ENCODE data around the gene DAB2.

GRCh38 chr5:39367711-39368110, 57.1 kb downstream of the DAB2 start:
- no peak for TF ChIP-seq RAD21 (conservative IDR thresholded peaks at IDR 0.05)
- no peak for TF ChIP-seq POLR2AphosphoS5 (IDR thresholded peaks at IDR 0.05)
- TF ChIP-seq MXI1 (conservative IDR thresholded peaks at IDR 0.05; ENCODE audit: poor library complexity, severe bottlenecking) = no peak
- TF ChIP-seq EP300 (conservative IDR thresholded peaks at IDR 0.05; ENCODE audit: poor library complexity, severe bottlenecking) = no peak
- TF ChIP-seq CTCF (IDR thresholded peaks at IDR 0.05; ENCODE audit: poor library complexity, severe bottlenecking) = no peak
- TF ChIP-seq TAF1 (IDR thresholded peaks at IDR 0.05; ENCODE audit: low read depth) = no peak
- no peak for TF ChIP-seq EZH2 (IDR thresholded peaks at IDR 0.05; ENCODE audit: borderline replicate concordance, insufficient read depth, low read length, poor library complexity, severe bottlenecking)
